ENCODE results near the gene BMP8A. TPM values are rescaled to one million over a fixed set of nuclear protein-coding genes. Genes with fewer than 3 reads are reported as not detected.

The BMP8A gene
- total RNA-seq, 2 donors from 2014 or later = 5.4 to 9.4 TPM

GRCh38 chr1:39544327-39544726, 52.9 kb downstream of the BMP8A start:
- 33% methylated on average over 4 of the region's 4 CpGs for WGBS
- no peak overlapping the region for H3K4me3 ChIP-seq
- H3K27me3 ChIP-seq (replicated peaks; ENCODE audit: insufficient read depth) = no peaks in the 10 kb centered on the region
- DNase-seq (ENCODE audit: low spot score) = peak; percentile 25
- H3K36me3 ChIP-seq = no peaks in the 10 kb centered on the region
- H3K27ac ChIP-seq = peak overlapping the region in 1 of 2 donors; percentile 4
- no peaks in the 10 kb centered on the region for H3K9me3 ChIP-seq
- intact Hi-C loops (cut with DNase I) = loop anchor here (5.0 kb wide), 1 partner anchor 447 kb away; no protein-coding TSS in a partner anchor
- H3K4me1 ChIP-seq (replicated peaks) = no peaks in the 10 kb centered on the region
- peak; percentile 93 for TF ChIP-seq POLR2AphosphoS5 (IDR thresholded peaks at IDR 0.05)
- TF ChIP-seq POLR2A (IDR thresholded peaks at IDR 0.05) = no peak

DNA sequence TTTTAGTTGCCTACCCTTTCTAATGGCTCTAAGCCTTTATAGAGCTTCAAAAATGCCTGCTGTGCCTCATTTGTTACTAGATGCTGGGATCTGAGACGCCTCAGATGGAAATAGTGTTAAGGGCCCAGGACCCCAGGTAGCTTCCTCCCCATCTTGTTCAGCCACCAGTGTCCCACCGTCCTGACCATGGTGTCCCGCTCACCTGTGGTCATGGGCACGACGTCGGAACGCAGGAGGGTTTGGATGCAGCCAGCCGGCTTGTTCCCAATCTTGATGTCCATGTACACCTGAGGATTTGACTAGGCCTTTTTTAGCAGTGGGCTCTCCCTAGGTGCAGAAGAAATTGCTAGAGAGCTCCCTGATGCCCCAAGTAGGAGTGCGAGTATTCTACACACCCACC, 54.1 kb downstream of the BMP8A start:
- Histone ChIP-seq H3K27ac (no peak overlapping the region), H3K4me3 (no peak overlapping the region), H3K36me3 (no peaks in the 10 kb centered on the region), H3K27me3 (replicated peaks; ENCODE audit: insufficient read depth) (no peaks in the 10 kb centered on the region), H3K4me1 (replicated peaks) (no peaks in the 10 kb centered on the region), H3K9me3 (no peaks in the 10 kb centered on the region)
- WGBS = 97% methylated on average over 9 of the region's 9 CpGs
- intact Hi-C loops (cut with DNase I) = no loop called here
- no peak for DNase-seq (ENCODE audit: low spot score)
- TF ChIP-seq CTCF (IDR thresholded peaks at IDR 0.05) (no peak), POLR2A (IDR thresholded peaks at IDR 0.05) (no peak), POLR2AphosphoS5 (IDR thresholded peaks at IDR 0.05) (no peak)

DNA sequence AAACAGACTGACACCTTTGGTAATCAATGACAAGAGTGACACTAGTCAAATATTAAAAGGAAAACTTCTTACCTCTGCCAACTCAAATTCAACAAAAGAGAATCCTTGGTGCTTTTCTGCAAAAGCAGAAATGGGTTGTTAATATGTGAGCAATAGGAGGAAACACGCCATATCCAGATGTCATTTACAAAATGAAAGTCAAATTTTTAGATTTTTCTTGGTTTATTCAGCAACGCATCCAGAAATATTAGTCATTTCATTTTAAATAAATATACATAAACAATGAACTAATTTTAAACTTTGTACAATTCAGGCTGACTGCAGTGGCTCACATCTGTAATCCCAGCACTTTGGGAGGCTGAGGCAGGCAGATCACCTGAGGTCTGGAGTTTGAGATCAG, 62.8 kb downstream of the BMP8A start:
- intact Hi-C loops (cut with DNase I) = no loop called here
- 98% methylated on average over 2 of the region's 2 CpGs for WGBS

GRCh38 chr1:39561279-39561678, 69.8 kb downstream of the BMP8A start:
- DNase-seq (ENCODE audit: low spot score) = no peak
- Histone ChIP-seq H3K4me3 (no peak overlapping the region), H3K9me3 (no peaks in the 10 kb centered on the region), H3K4me1 (replicated peaks) (no peaks in the 10 kb centered on the region), H3K27me3 (replicated peaks; ENCODE audit: insufficient read depth) (no peaks in the 10 kb centered on the region), H3K27ac (no peak overlapping the region), H3K36me3 (peaks cover 20 to 37% of the 10 kb centered on the region in 2 donors)
- 100% methylated on average over 1 of the region's 1 CpG for WGBS
- intact Hi-C loops (cut with DNase I) = no loop called here
- TF ChIP-seq CTCF (IDR thresholded peaks at IDR 0.05) (no peak), POLR2A (IDR thresholded peaks at IDR 0.05) (no peak), POLR2AphosphoS5 (IDR thresholded peaks at IDR 0.05) (no peak)

More for the DNA sequence above, 62.8 kb downstream of the BMP8A start:
- H3K36me3 ChIP-seq = no peaks in the 10 kb centered on the region
- no peak for DNase-seq (ENCODE audit: low spot score)
- no peaks in the 10 kb centered on the region for H3K4me1 ChIP-seq (replicated peaks)
- no peak overlapping the region for H3K27ac ChIP-seq
- no peak overlapping the region for H3K4me3 ChIP-seq
- H3K9me3 ChIP-seq = no peaks in the 10 kb centered on the region
- TF ChIP-seq POLR2A (IDR thresholded peaks at IDR 0.05) = no peak
- TF ChIP-seq POLR2AphosphoS5 (IDR thresholded peaks at IDR 0.05) = no peak
- no peak for TF ChIP-seq CTCF (IDR thresholded peaks at IDR 0.05)
- no peaks in the 10 kb centered on the region for H3K27me3 ChIP-seq (replicated peaks; ENCODE audit: insufficient read depth)

DNA sequence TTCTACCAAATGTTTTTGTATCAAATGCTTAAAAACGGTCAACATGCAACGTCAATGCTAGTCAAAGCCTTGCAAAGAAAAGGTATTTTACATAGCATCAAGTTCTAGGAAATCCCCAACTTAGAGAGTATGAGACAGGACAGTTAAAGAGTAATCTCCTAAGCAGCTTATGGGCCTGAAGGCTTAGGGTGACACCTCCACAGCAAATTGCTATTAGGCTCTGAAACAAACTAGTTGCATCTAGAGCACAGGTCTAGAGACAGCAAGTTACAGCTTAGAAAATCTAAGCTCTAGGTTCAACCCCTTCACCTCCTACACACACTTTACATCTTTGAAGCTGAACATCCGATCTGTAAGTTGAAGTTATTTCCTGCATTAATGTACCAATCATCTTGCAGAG, 71.5 kb downstream of the BMP8A start:
- no peak overlapping the region for H3K4me3 ChIP-seq
- no peaks in the 10 kb centered on the region for H3K9me3 ChIP-seq
- intact Hi-C loops (cut with DNase I) = no loop called here
- TF ChIP-seq CTCF (IDR thresholded peaks at IDR 0.05) (no peak), POLR2A (IDR thresholded peaks at IDR 0.05) (no peak), POLR2AphosphoS5 (IDR thresholded peaks at IDR 0.05) (no peak)
- DNase-seq (ENCODE audit: low spot score) = no peak
- H3K27me3 ChIP-seq (replicated peaks; ENCODE audit: insufficient read depth) = no peaks in the 10 kb centered on the region
- no peaks in the 10 kb centered on the region for H3K4me1 ChIP-seq (replicated peaks)
- H3K36me3 ChIP-seq = peaks cover 31 to 37% of the 10 kb centered on the region in 2 donors
- WGBS = 80% methylated on average over 3 of the region's 3 CpGs
- H3K27ac ChIP-seq = no peak overlapping the region
